ENCODE measurements around the gene BAIAP2L2. TPM values are rescaled to one million over a fixed set of nuclear protein-coding genes. Genes with fewer than 3 reads are reported as not detected.
"Not testable (repeated sequence)": the region's sequence is repeated elsewhere in the genome, so short reads cannot be mapped to it uniquely, and the experiment has no call there.

The BAIAP2L2 gene
- polyA plus RNA-seq, 6 donors from 2014 or later = not detected

GRCh38 chr22:38124236-38124974, 13.9 kb upstream of the BAIAP2L2 start:
- H3K27me3 Mint-ChIP-seq = no peaks in the 10 kb centered on the region
- DNase-seq (no peak), ATAC-seq (ENCODE audit: low read depth in 2 of 2) (no peak)
- H3K36me3 Mint-ChIP-seq = peaks cover 0 to 12% of the 10 kb centered on the region in 2 donors
- H3K4me1 Mint-ChIP-seq = no peaks in the 10 kb centered on the region
- no peaks in the 10 kb centered on the region for H3K9me3 Mint-ChIP-seq
- no peak overlapping the region for H3K27ac Mint-ChIP-seq
- no peak overlapping the region for H3K4me3 Mint-ChIP-seq

GRCh38 chr22:38122616-38123015, 12.1 kb upstream of the BAIAP2L2 start:
- Mint-ChIP-seq H3K27ac (no peak overlapping the region), H3K36me3 (peaks cover 0 to 12% of the 10 kb centered on the region in 2 donors), H3K4me3 (no peak overlapping the region), H3K9me3 (no peaks in the 10 kb centered on the region), H3K27me3 (no peaks in the 10 kb centered on the region), H3K4me1 (no peaks in the 10 kb centered on the region)
- ATAC-seq (ENCODE audit: low read depth in 2 of 2) (no peak), DNase-seq (no peak)

GRCh38 chr22:38120359-38121110, 10.1 kb upstream of the BAIAP2L2 start:
- no peaks in the 10 kb centered on the region for H3K9me3 Mint-ChIP-seq
- ATAC-seq (ENCODE audit: low read depth in 2 of 2) (no peak), DNase-seq (no peak)
- H3K4me3 Mint-ChIP-seq = no peak overlapping the region
- H3K27me3 Mint-ChIP-seq = no peaks in the 10 kb centered on the region
- no peaks in the 10 kb centered on the region for H3K36me3 Mint-ChIP-seq
- no peaks in the 10 kb centered on the region for H3K4me1 Mint-ChIP-seq
- H3K27ac Mint-ChIP-seq = peak overlapping the region in 1 of 6 donors; percentile 63

- not testable (repeated sequence) for H3K27me3 Mint-ChIP-seq; H3K4me3 Mint-ChIP-seq; H3K27ac Mint-ChIP-seq; H3K9me3 Mint-ChIP-seq; DNase-seq; H3K4me1 Mint-ChIP-seq; H3K36me3 Mint-ChIP-seq; ATAC-seq (ENCODE audit: low read depth in 2 of 2)
Observed at GRCh38 chr22:38118747-38119146, 8.3 kb upstream of the BAIAP2L2 start.

- DNase-seq (no peak), ATAC-seq (ENCODE audit: low read depth in 2 of 2) (no peak)
- H3K27me3 Mint-ChIP-seq = no peaks in the 10 kb centered on the region
- no peaks in the 10 kb centered on the region for H3K9me3 Mint-ChIP-seq
- H3K4me1 Mint-ChIP-seq = peaks cover 2 to 5% (median 4%) of the 10 kb centered on the region in 3 donors
- H3K27ac Mint-ChIP-seq = no peak overlapping the region
- no peak overlapping the region for H3K4me3 Mint-ChIP-seq
- no peaks in the 10 kb centered on the region for H3K36me3 Mint-ChIP-seq
Observed at GRCh38 chr22:38118182-38118581, 7.7 kb upstream of the BAIAP2L2 start.

- H3K9me3 Mint-ChIP-seq, DNase-seq: not testable (repeated sequence)
- peaks cover 2 to 10% (median 4%) of the 10 kb centered on the region in 3 donors for H3K4me1 Mint-ChIP-seq
Observed at GRCh38 chr22:38117556-38117955, 7.1 kb upstream of the BAIAP2L2 start.

GRCh38 chr22:38115423-38116205, 5.1 kb upstream of the BAIAP2L2 start:
- no peak overlapping the region for H3K27ac Mint-ChIP-seq
- H3K36me3 Mint-ChIP-seq = peaks cover 0 to 7% of the 10 kb centered on the region in 2 donors
- H3K4me1 Mint-ChIP-seq = peaks cover 2 to 10% (median 4%) of the 10 kb centered on the region in 3 donors
- H3K27me3 Mint-ChIP-seq = no peaks in the 10 kb centered on the region
- ATAC-seq (ENCODE audit: low read depth in 2 of 2) (no peak), DNase-seq (no peak)
- no peak overlapping the region for H3K4me3 Mint-ChIP-seq
- no peaks in the 10 kb centered on the region for H3K9me3 Mint-ChIP-seq

More at GRCh38 chr22:38117556-38117955, 7.1 kb upstream of the BAIAP2L2 start:
- not testable (repeated sequence) for H3K27me3 Mint-ChIP-seq; H3K36me3 Mint-ChIP-seq; H3K4me3 Mint-ChIP-seq; ATAC-seq (ENCODE audit: low read depth in 2 of 2); H3K27ac Mint-ChIP-seq

- H3K4me1 Mint-ChIP-seq = peaks cover 2 to 10% (median 6%) of the 10 kb centered on the region in 3 donors
- peaks cover 0 to 7% of the 10 kb centered on the region in 2 donors for H3K36me3 Mint-ChIP-seq
- peak; percentile 52 for DNase-seq
- ATAC-seq (ENCODE audit: low read depth in 2 of 2) = peak; percentile 75 to 83
- H3K9me3 Mint-ChIP-seq = no peaks in the 10 kb centered on the region
- H3K27ac Mint-ChIP-seq = peak overlapping the region in 2 of 6 donors; percentile 87 to 96
- H3K27me3 Mint-ChIP-seq = no peaks in the 10 kb centered on the region
- peak overlapping the region in 1 of 8 donors; percentile 68 for H3K4me3 Mint-ChIP-seq
Observed at GRCh38 chr22:38114484-38115398, 4.3 kb upstream of the BAIAP2L2 start.

GRCh38 chr22:38112381-38112780, 1.9 kb upstream of the BAIAP2L2 start:
- peaks cover 0 to 7% of the 10 kb centered on the region in 2 donors for H3K36me3 Mint-ChIP-seq
- H3K4me1 Mint-ChIP-seq = peaks cover 5 to 10% (median 7%) of the 10 kb centered on the region in 3 donors
- H3K9me3 Mint-ChIP-seq = no peaks in the 10 kb centered on the region
- H3K27me3 Mint-ChIP-seq = no peaks in the 10 kb centered on the region
- ATAC-seq (ENCODE audit: low read depth in 2 of 2) = no peak
- DNase-seq = no peak
- H3K4me3 Mint-ChIP-seq = no peak overlapping the region
- no peak overlapping the region for H3K27ac Mint-ChIP-seq

- H3K27ac Mint-ChIP-seq = no peak overlapping the region
- peaks cover 5 to 10% (median 7%) of the 10 kb centered on the region in 3 donors for H3K4me1 Mint-ChIP-seq
- no peaks in the 10 kb centered on the region for H3K27me3 Mint-ChIP-seq
- H3K4me3 Mint-ChIP-seq = no peak overlapping the region
- ATAC-seq (ENCODE audit: low read depth in 2 of 2) (no peak), DNase-seq (no peak)
- peaks cover 0 to 7% of the 10 kb centered on the region in 2 donors for H3K36me3 Mint-ChIP-seq
- no peaks in the 10 kb centered on the region for H3K9me3 Mint-ChIP-seq
Observed at GRCh38 chr22:38111925-38112355, 1.5 kb upstream of the BAIAP2L2 start.

- no peak overlapping the region for H3K27ac Mint-ChIP-seq
- H3K36me3 Mint-ChIP-seq = peaks cover 0 to 7% of the 10 kb centered on the region in 2 donors
- no peaks in the 10 kb centered on the region for H3K27me3 Mint-ChIP-seq
- H3K4me1 Mint-ChIP-seq = peaks cover 5 to 10% (median 7%) of the 10 kb centered on the region in 3 donors
- ATAC-seq (ENCODE audit: low read depth in 2 of 2) = no peak
- peak overlapping the region in 1 of 8 donors; percentile 29 for H3K4me3 Mint-ChIP-seq
- no peaks in the 10 kb centered on the region for H3K9me3 Mint-ChIP-seq
- no peak for DNase-seq
Observed at GRCh38 chr22:38110863-38111852, 674 bp upstream of the BAIAP2L2 start.
